Stomach (tissue), 4 donors: ENCODE data around the gene MEI4.

ENCODE experiments used
- CTCF ChIP-seq, 7 experiments: fragments of 450-650 bp in 4 of 7; fragments of 200-600 bp in 3 of 7; sonication (generic) in 3 of 7; IDR thresholded peaks; one replicate each; pipeline ENCODE4 v1.5.1; 2016 to 2019; ENCODE audit warnings: antibody characterized with exemption in 7 of 7, control low read depth in 2 of 7, mild to moderate bottlenecking in 1 of 7
- POLR2A ChIP-seq, 4 donors: fragments of 450-650 bp; IDR thresholded peaks; one replicate each; pipeline ENCODE4 v1.6.1; 2016; ENCODE audit warnings: antibody characterized with exemption in 4 of 4, control low read depth in 2 of 4, mild to moderate bottlenecking in 1 of 4, moderate library complexity in 1 of 4

- TF ChIP-seq POLR2A (IDR thresholded peaks at IDR 0.05) (no peak), CTCF (IDR thresholded peaks at IDR 0.05) (no peak)
These were observed 164.0 kb downstream of the MEI4 start for GRCh38 chr6:77816766-77817270.
